DND-41 (cell line): Measurements from ENCODE around the gene EXOC3.

Source experiments
- ATAC-seq: fragments of 200-7000 bp; cut with Tn5 transposase; 3 replicates; pipeline ENCODE4 v1.9.1; 2021; ENCODE audit warnings: low read depth; ENCODE audit not compliant: insufficient read depth
- DNase-seq: peaks from one replicate; pipeline ENCODE4 v3.0.0-alpha.2; 2020
- H2AFZ ChIP-seq: 2 replicates; pipeline ENCODE4 v1.6.0; 2012; ENCODE audit warnings: low read depth, low read length
- H3K27ac ChIP-seq: 2 replicates; pipeline ENCODE4 v1.5.1; 2012; ENCODE audit warnings: low read length, inconsistent platforms
- H3K27me3 ChIP-seq: fragments of 200-600 bp; sonication (generic); 2 replicates; pipeline ENCODE4 v1.6.0; 2012; ENCODE audit warnings: low read length, mild to moderate bottlenecking, inconsistent platforms; ENCODE audit not compliant: insufficient read depth, poor library complexity
- H3K36me3 ChIP-seq: 2 replicates; pipeline ENCODE4 v1.5.1; 2012; ENCODE audit warnings: low read length, inconsistent platforms; ENCODE audit not compliant: insufficient read depth
- H3K4me1 ChIP-seq: 2 replicates; pipeline ENCODE4 v1.5.1; 2012; ENCODE audit warnings: mild to moderate bottlenecking, low read length; ENCODE audit not compliant: insufficient read depth
- H3K4me2 ChIP-seq: 2 replicates; pipeline ENCODE4 v1.6.0; 2012; ENCODE audit warnings: mild to moderate bottlenecking, moderate library complexity, low read length, inconsistent platforms; ENCODE audit not compliant: insufficient read depth
- H3K4me3 ChIP-seq, 2 experiments: fragments of 200-600 bp in 1 of 2; shearing (Covaris generic) in 1 of 2; 2 replicates each; pipeline ENCODE4 v1.5.1; 2012 to 2016; ENCODE audit warnings: inconsistent platforms in 2 of 2, low read length in 2 of 2, mild to moderate bottlenecking in 2 of 2, low read depth in 1 of 2, moderate library complexity in 1 of 2
- H3K79me2 ChIP-seq: 2 replicates; pipeline ENCODE4 v1.6.0; 2012; ENCODE audit warnings: low read length, inconsistent platforms; ENCODE audit not compliant: insufficient read depth
- H3K9ac ChIP-seq: 2 replicates; pipeline ENCODE4 v1.6.0; 2012; ENCODE audit warnings: low read depth, mild to moderate bottlenecking, inconsistent platforms, low read length, moderate library complexity
- H3K9me3 ChIP-seq: 2 replicates; pipeline ENCODE4 v1.5.1; 2012; ENCODE audit warnings: low read length, moderate library complexity, mild to moderate bottlenecking, inconsistent platforms; ENCODE audit not compliant: insufficient read depth, severe bottlenecking
- H4K20me1 ChIP-seq: 2 replicates; pipeline ENCODE4 v1.6.0; 2012; ENCODE audit warnings: low read length; ENCODE audit not compliant: insufficient read depth
- EZH2 ChIP-seq: IDR thresholded peaks from 3 replicates; pipeline ENCODE4 v1.6.1; 2012; ENCODE audit warnings: borderline replicate concordance, low read depth, mild to moderate bottlenecking, moderate library complexity, low read length, inconsistent platforms; ENCODE audit not compliant: severe bottlenecking
- TF ChIP-seq, protein P1 (sequence below): IDR thresholded peaks from 2 replicates; pipeline ENCODE4 v1.5.1; 2012; ENCODE audit warnings: borderline replicate concordance, low read length, moderate library complexity, mild to moderate bottlenecking; ENCODE audit not compliant: poor library complexity, severe bottlenecking; ENCODE audit errors: extremely low read depth

EXOC3 gene

DNA sequence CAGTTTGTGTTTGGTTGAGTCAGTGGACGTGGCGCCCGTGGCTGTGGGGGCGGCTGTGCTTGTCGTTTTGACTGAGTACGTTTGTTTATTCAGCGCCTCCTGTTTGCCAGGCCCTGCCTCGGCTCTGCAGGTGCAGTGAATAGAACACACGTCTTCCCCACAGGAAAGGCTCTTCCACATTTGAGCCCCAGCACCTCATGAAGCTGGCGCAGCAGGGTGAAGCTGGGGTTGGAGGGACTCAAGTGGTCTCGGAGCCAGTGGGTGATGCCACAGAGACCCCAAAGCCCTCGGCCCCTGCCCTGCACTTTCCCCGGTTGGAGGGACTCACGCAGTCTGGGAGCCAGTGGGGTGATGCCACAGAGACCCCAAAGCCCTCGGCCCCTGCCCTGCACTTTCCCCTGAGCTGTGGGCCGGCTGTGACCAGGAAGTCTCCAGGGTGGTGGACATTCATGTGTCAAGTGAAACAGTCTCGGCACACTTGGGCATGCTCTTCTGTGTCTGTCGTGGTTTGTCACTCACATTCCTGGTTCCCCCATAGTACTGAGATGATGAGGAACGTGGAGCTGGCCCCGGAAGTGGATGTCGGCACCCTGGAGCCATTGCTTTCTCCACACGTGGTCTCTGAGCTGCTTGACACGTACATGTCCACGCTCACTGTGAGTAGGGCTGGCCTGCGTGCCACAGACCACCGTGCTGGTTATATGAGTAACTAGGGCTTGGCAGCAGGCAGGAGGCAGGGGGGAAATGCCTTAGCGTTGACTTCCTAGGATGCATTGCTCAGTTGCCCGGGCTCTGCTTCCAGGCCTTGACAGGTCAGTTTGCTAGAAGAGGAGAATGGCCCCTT lies 13.6 kb downstream of the EXOC3 start:
- Histone ChIP-seq H3K27me3 (no peaks in the 10 kb centered on the region), H3K9me3 (peaks cover 6% of the 10 kb centered on the region), H4K20me1 (peaks cover 25% of the 10 kb centered on the region), H3K27ac (no peak overlapping the region), H2AFZ (no peak overlapping the region), H3K36me3 (peaks cover 93% of the 10 kb centered on the region), H3K4me3 (no peak overlapping the region), H3K9ac (no peak overlapping the region), H3K79me2 (peaks cover 51% of the 10 kb centered on the region), H3K4me2 (no peak overlapping the region), H3K4me1 (no peaks in the 10 kb centered on the region)
- TF ChIP-seq, protein P1, sequence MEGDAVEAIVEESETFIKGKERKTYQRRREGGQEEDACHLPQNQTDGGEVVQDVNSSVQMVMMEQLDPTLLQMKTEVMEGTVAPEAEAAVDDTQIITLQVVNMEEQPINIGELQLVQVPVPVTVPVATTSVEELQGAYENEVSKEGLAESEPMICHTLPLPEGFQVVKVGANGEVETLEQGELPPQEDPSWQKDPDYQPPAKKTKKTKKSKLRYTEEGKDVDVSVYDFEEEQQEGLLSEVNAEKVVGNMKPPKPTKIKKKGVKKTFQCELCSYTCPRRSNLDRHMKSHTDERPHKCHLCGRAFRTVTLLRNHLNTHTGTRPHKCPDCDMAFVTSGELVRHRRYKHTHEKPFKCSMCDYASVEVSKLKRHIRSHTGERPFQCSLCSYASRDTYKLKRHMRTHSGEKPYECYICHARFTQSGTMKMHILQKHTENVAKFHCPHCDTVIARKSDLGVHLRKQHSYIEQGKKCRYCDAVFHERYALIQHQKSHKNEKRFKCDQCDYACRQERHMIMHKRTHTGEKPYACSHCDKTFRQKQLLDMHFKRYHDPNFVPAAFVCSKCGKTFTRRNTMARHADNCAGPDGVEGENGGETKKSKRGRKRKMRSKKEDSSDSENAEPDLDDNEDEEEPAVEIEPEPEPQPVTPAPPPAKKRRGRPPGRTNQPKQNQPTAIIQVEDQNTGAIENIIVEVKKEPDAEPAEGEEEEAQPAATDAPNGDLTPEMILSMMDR = no peak
- no peak for TF ChIP-seq EZH2
- ATAC-seq (no peak), DNase-seq (no peak)

DNA sequence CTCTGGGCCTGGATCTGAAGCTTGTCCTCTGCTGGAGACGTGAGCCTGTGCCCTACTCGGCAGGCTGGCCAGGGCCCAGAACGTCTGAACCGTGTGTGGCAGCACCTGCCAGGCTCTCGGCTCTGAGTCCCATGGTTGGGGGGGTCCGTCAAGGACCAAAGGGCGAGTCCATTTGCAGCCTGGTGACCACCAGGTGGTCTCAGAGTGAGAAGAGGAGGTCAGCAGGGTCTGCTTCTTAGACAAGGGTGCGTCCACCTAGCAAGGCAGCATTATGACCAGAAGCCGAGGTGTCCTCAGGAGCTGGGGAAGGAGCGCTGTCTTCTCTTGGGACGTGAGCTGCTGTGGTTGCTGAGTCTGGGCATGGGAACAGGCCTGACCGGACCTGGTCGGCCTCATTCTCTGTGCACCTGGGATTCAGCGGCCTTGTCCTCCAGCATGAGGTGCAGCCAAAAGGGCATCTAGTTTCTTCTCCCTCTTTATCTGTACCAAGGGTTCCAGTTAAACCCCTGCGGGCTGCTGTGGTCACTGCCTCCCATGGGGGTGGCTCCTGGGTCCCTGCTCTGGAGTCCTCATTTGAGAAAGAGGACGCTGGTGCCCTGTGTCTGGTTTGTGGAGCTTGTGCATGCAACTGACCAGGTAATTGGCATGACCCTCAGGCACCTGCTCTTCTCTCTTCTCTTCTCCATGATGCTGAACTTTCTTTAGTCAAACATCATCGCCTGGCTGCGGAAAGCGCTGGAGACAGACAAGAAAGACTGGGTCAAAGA lies 14.4 kb downstream of the EXOC3 start:
- TF ChIP-seq, protein P1 = no peak
- TF ChIP-seq EZH2 = no peak
- Histone ChIP-seq H3K36me3 (peaks cover 93% of the 10 kb centered on the region), H3K27me3 (no peaks in the 10 kb centered on the region), H3K4me2 (no peak overlapping the region), H3K4me1 (no peaks in the 10 kb centered on the region), H4K20me1 (peaks cover 25% of the 10 kb centered on the region), H3K79me2 (peaks cover 43% of the 10 kb centered on the region), H2AFZ (no peak overlapping the region), H3K9me3 (no peaks in the 10 kb centered on the region), H3K9ac (no peak overlapping the region), H3K27ac (no peak overlapping the region), H3K4me3 (no peak overlapping the region)
- no peak for DNase-seq
- no peak for ATAC-seq

GRCh38 chr5:458547-459353 lies 15.8 kb downstream of the EXOC3 start:
- DNase-seq = no peak
- no peak overlapping the region for H3K4me2 ChIP-seq

More at GRCh38 chr5:458547-459353, 15.8 kb downstream of the EXOC3 start:
- H3K4me3 ChIP-seq = no peak overlapping the region
- TF ChIP-seq, protein P1 = no peak
- TF ChIP-seq EZH2 = no peak
- peaks cover 36% of the 10 kb centered on the region for H3K79me2 ChIP-seq
- ATAC-seq = no peak
- no peak overlapping the region for H3K9ac ChIP-seq
- no peaks in the 10 kb centered on the region for H3K27me3 ChIP-seq
- H3K9me3 ChIP-seq = no peaks in the 10 kb centered on the region
- H2AFZ ChIP-seq = no peak overlapping the region
- no peak overlapping the region for H3K27ac ChIP-seq
- H3K36me3 ChIP-seq = peaks cover 90% of the 10 kb centered on the region
- peaks cover 25% of the 10 kb centered on the region for H4K20me1 ChIP-seq
- no peaks in the 10 kb centered on the region for H3K4me1 ChIP-seq
